ENCODE results near the gene TGIF2. TPM values are rescaled to one million over a fixed set of nuclear protein-coding genes. Genes with fewer than 3 reads are reported as not detected.

The TGIF2 gene
- total RNA-seq, 1 experiment from 2014 or later, result 58.4 TPM

DNA sequence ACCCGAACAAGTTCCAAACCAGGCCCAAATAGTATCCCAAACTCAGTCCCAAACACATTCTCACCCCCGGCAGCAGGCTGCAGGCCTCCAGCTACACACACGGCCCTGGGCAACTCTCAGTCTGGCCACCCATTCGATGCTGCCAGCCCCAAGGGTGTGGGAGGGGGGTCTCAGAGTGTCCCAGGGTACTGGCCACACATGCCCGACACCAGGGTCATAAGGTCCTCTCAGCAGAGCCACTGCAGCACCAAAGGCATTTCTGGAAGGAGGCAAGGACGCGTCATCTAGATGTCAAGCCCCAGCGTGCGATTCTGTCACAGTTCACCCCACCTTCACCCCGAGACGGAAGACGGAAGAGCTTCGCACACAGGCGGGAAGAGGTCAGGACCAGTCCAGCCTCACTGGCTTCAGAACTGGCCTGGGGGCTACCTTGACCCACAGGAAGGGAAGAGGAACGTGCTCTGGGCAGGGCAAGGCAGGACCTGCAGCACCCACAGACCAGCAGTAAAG is 22.6 kb upstream of the TGIF2 start:
- peaks cover 2% of the 10 kb centered on the region for H3K27me3 Mint-ChIP-seq (ENCODE audit: insufficient read depth, unreplicated experiment)

GRCh38 chr20:36555248-36555647 is 18.1 kb upstream of the TGIF2 start:
- no peaks in the 10 kb centered on the region for H3K27me3 ChIP-seq (replicated peaks; ENCODE audit: control insufficient read depth, insufficient read depth, low read length)
- H3K27me3 Mint-ChIP-seq (ENCODE audit: insufficient read depth, unreplicated experiment), result peaks cover 2% of the 10 kb centered on the region
- H3K9me3 Mint-ChIP-seq (ENCODE audit: unreplicated experiment), result no peaks in the 10 kb centered on the region
- TF ChIP-seq, protein P1, sequence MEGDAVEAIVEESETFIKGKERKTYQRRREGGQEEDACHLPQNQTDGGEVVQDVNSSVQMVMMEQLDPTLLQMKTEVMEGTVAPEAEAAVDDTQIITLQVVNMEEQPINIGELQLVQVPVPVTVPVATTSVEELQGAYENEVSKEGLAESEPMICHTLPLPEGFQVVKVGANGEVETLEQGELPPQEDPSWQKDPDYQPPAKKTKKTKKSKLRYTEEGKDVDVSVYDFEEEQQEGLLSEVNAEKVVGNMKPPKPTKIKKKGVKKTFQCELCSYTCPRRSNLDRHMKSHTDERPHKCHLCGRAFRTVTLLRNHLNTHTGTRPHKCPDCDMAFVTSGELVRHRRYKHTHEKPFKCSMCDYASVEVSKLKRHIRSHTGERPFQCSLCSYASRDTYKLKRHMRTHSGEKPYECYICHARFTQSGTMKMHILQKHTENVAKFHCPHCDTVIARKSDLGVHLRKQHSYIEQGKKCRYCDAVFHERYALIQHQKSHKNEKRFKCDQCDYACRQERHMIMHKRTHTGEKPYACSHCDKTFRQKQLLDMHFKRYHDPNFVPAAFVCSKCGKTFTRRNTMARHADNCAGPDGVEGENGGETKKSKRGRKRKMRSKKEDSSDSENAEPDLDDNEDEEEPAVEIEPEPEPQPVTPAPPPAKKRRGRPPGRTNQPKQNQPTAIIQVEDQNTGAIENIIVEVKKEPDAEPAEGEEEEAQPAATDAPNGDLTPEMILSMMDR (IDR thresholded peaks at IDR 0.05; ENCODE audit: insufficient read depth in 1 of 2, low read depth in 1 of 2, low read length in 1 of 2, severe bottlenecking in 1 of 2, unreplicated experiment in 1 of 2), result no peak
- no peaks in the 10 kb centered on the region for H3K4me1 ChIP-seq
- H3K4me1 Mint-ChIP-seq (ENCODE audit: low read depth, unreplicated experiment), result peaks cover 6% of the 10 kb centered on the region
- H3K4me3 ChIP-seq (ENCODE audit: low read depth, low read length), result no peak overlapping the region
- DNase-seq, result no peak
- no peak overlapping the region for H3K27ac Mint-ChIP-seq (ENCODE audit: unreplicated experiment)
- intact Hi-C loops (cut with micrococcal nuclease; ENCODE audit: unreplicated experiment), result no loop called here
- H3K36me3 ChIP-seq (ENCODE audit: control insufficient read depth, insufficient read depth, low read length), result no peaks in the 10 kb centered on the region
- ChIA-PET POLR2A (no interaction called here), CTCF (no interaction called here)
- no TSS peak for BruUV-seq (replicated peaks)
- H3K9me3 ChIP-seq, result no peaks in the 10 kb centered on the region
- peaks cover 19% of the 10 kb centered on the region for H3K36me3 Mint-ChIP-seq (ENCODE audit: insufficient read depth, unreplicated experiment)
- no peak overlapping the region for H3K4me3 Mint-ChIP-seq (ENCODE audit: unreplicated experiment)

More for the DNA sequence above, 22.6 kb upstream of the TGIF2 start:
- Mint-ChIP-seq H3K4me1 (ENCODE audit: low read depth, unreplicated experiment) (no peaks in the 10 kb centered on the region), H3K36me3 (ENCODE audit: insufficient read depth, unreplicated experiment) (peaks cover 50% of the 10 kb centered on the region), H3K4me3 (ENCODE audit: unreplicated experiment) (no peak overlapping the region), H3K9me3 (ENCODE audit: unreplicated experiment) (no peaks in the 10 kb centered on the region), H3K27ac (ENCODE audit: unreplicated experiment) (no peak overlapping the region)
- H3K27me3 ChIP-seq (replicated peaks; ENCODE audit: control insufficient read depth, insufficient read depth, low read length), result no peaks in the 10 kb centered on the region
- TF ChIP-seq, protein P1 (IDR thresholded peaks at IDR 0.05; ENCODE audit: insufficient read depth in 1 of 2, low read depth in 1 of 2, low read length in 1 of 2, severe bottlenecking in 1 of 2, unreplicated experiment in 1 of 2), result no peak
- intact Hi-C loops (cut with micrococcal nuclease; ENCODE audit: unreplicated experiment), result no loop called here
- CTCF ChIA-PET, result interaction anchor here (0.6 to 1.0 kb wide), 2 partner anchors 48 to 276 kb away, joined by 3 to 4 read pairs; no protein-coding TSS in a partner anchor
- H3K9me3 ChIP-seq, result no peaks in the 10 kb centered on the region
- no peak overlapping the region for H3K4me3 ChIP-seq (ENCODE audit: low read depth, low read length)
- no TSS peak for BruUV-seq (replicated peaks)
- POLR2A ChIA-PET, result no interaction called here
- H3K36me3 ChIP-seq (ENCODE audit: control insufficient read depth, insufficient read depth, low read length), result no peaks in the 10 kb centered on the region
- DNase-seq, result no peak
- no peaks in the 10 kb centered on the region for H3K4me1 ChIP-seq

GRCh38 chr20:36562724-36563123 is 10.7 kb upstream of the TGIF2 start:
- H3K4me3 ChIP-seq (ENCODE audit: low read depth, low read length), result no peak overlapping the region
- H3K4me1 ChIP-seq, result peaks cover 8% of the 10 kb centered on the region; the same call in 1 of the 2 replicates
- no TSS peak for BruUV-seq (replicated peaks)
- ChIA-PET POLR2A (no interaction called here), CTCF (interaction anchor here (1.1 to 1.3 kb wide), 2 partner anchors 14 to 43 kb away, joined by 3 to 5 read pairs; partner anchors contain the start of gene RAB5IF)
- TF ChIP-seq, protein P1 (IDR thresholded peaks at IDR 0.05; ENCODE audit: insufficient read depth in 1 of 2, low read depth in 1 of 2, low read length in 1 of 2, severe bottlenecking in 1 of 2, unreplicated experiment in 1 of 2), result no peak
- DNase-seq, result no peak
- no peaks in the 10 kb centered on the region for H3K36me3 ChIP-seq (ENCODE audit: control insufficient read depth, insufficient read depth, low read length)
- Mint-ChIP-seq H3K9me3 (ENCODE audit: unreplicated experiment) (peaks cover 18% of the 10 kb centered on the region), H3K4me1 (ENCODE audit: low read depth, unreplicated experiment) (peaks cover 7% of the 10 kb centered on the region), H3K36me3 (ENCODE audit: insufficient read depth, unreplicated experiment) (no peaks in the 10 kb centered on the region), H3K27ac (ENCODE audit: unreplicated experiment) (no peak overlapping the region), H3K4me3 (ENCODE audit: unreplicated experiment) (no peak overlapping the region), H3K27me3 (ENCODE audit: insufficient read depth, unreplicated experiment) (no peaks in the 10 kb centered on the region)
- H3K9me3 ChIP-seq, result peaks cover 10% of the 10 kb centered on the region
- intact Hi-C loops (cut with micrococcal nuclease; ENCODE audit: unreplicated experiment), result loop anchor here (1.0 kb wide), 1 partner anchor 11 kb away; the partner anchor contains the start of gene TGIF2
- no peaks in the 10 kb centered on the region for H3K27me3 ChIP-seq (replicated peaks; ENCODE audit: control insufficient read depth, insufficient read depth, low read length)
